Thyroid gland (tissue), 4 donors: ENCODE data around the gene ZNF100.
"Not testable (repeated sequence)": the region's sequence is repeated elsewhere in the genome, so short reads cannot be mapped to it uniquely, and the experiment has no call there.

Source experiments
- CTCF ChIP-seq, 6 experiments: fragments of 200-600 bp in 3 of 6; fragments of 450-650 bp in 3 of 6; sonication (generic) in 3 of 6; IDR thresholded peaks; one replicate each; pipeline ENCODE4 v1.5.1; 2016 to 2019; ENCODE audit warnings: antibody characterized with exemption in 6 of 6, mild to moderate bottlenecking in 2 of 6, inconsistent platforms in 1 of 6, moderate library complexity in 1 of 6
- POLR2A ChIP-seq, 2 donors: fragments of 450-650 bp; IDR thresholded peaks; one replicate each; pipeline ENCODE4 v1.6.1; 2017; ENCODE audit warnings: antibody characterized with exemption in 2 of 2, mild to moderate bottlenecking in 2 of 2, moderate library complexity in 1 of 2

- not testable (repeated sequence) for TF ChIP-seq CTCF, POLR2A (IDR thresholded peaks at IDR 0.05)
Observed at GRCh38 chr19:21808400-21809000, 41.1 kb upstream of the ZNF100 start.
